CD4-positive, alpha-beta T cell (primary cell): ENCODE data around the gene CNDP2. TPM values are rescaled to one million over a fixed set of nuclear protein-coding genes. Genes with fewer than 3 reads are reported as not detected.

Experiments
- ATAC-seq: fragments of 200-7000 bp; cut with Tn5 transposase; one replicate; pipeline ENCODE4 v1.10.0; 2022; ENCODE audit warnings: mild to moderate bottlenecking; ENCODE audit not compliant: poor library complexity
- CTCF ChIA-PET: fragments of 350-600 bp; sonication (Branson Sonifier 250); formaldehyde crosslinking; loops from one replicate; lab custom pipeline; 2021; ENCODE audit warnings: antibody characterized with exemption, inconsistent platforms; lab: Charles Lee
- POLR2A ChIA-PET: fragments of 350-600 bp; sonication (Branson Sonifier 250); formaldehyde crosslinking; loops from one replicate; lab custom pipeline; 2021; ENCODE audit warnings: antibody characterized with exemption, inconsistent platforms; lab: Charles Lee
- DNase-seq, 14 experiments: peaks; one replicate each; pipeline ENCODE4 v3.0.0-alpha.2; 2013 to 2020; ENCODE audit warnings: mixed read lengths in 2 of 14
- H3K27ac ChIP-seq, 2 donors: one replicate each; pipeline versions ENCODE4 v1.5.1 to v1.7.0; 2013; ENCODE audit warnings: low read length in 2 of 2, low read depth in 1 of 2, mild to moderate bottlenecking in 1 of 2
- H3K27me3 ChIP-seq, 2 experiments: 1 replicate in 1 of 2; 2 replicates in 1 of 2; pipeline versions ENCODE4 v1.6.1 to v1.7.0; 2013; ENCODE audit warnings: low read length in 2 of 2, control low read depth in 1 of 2, mild to moderate bottlenecking in 1 of 2, moderate library complexity in 1 of 2; ENCODE audit not compliant: insufficient read depth in 2 of 2, control insufficient read depth in 1 of 2
- H3K36me3 ChIP-seq: one replicate; pipeline ENCODE4 v1.6.1; 2013; ENCODE audit warnings: low read length, control low read depth; ENCODE audit not compliant: insufficient read depth
- H3K4me1 ChIP-seq: one replicate; pipeline ENCODE4 v1.6.1; 2013; ENCODE audit warnings: low read length, control low read depth; ENCODE audit not compliant: insufficient read depth
- H3K4me3 ChIP-seq: one replicate; pipeline ENCODE4 v1.5.1; 2013; ENCODE audit warnings: mild to moderate bottlenecking, low read length, moderate library complexity
- H3K9me3 ChIP-seq, 2 experiments: 1 replicate in 1 of 2; 2 replicates in 1 of 2; pipeline versions ENCODE4 v1.6.1 to v1.7.0; 2013; ENCODE audit warnings: low read length in 2 of 2, mild to moderate bottlenecking in 2 of 2, control low read depth in 1 of 2, moderate library complexity in 1 of 2; ENCODE audit not compliant: control insufficient read depth in 1 of 2, insufficient read depth in 1 of 2
- H3K27ac Mint-ChIP-seq: one replicate; pipeline ENCODE4 v1.8.0; 2020; ENCODE audit warnings: mixed read lengths
- H3K27me3 Mint-ChIP-seq: one replicate; pipeline ENCODE4 v1.8.0; 2021; ENCODE audit warnings: mixed read lengths
- H3K36me3 Mint-ChIP-seq: one replicate; pipeline ENCODE4 v1.8.0; 2021; ENCODE audit warnings: low read depth, mixed read lengths
- H3K4me1 Mint-ChIP-seq: one replicate; pipeline ENCODE4 v1.8.0; 2021; ENCODE audit warnings: low read depth, mixed read lengths
- H3K4me3 Mint-ChIP-seq: one replicate; pipeline ENCODE4 v1.8.0; 2020; ENCODE audit warnings: mild to moderate bottlenecking, mixed read lengths
- H3K9me3 Mint-ChIP-seq: one replicate; pipeline ENCODE4 v1.8.0; 2020; ENCODE audit warnings: mixed read lengths
- intact Hi-C, 2 experiments: fragments of 100-400 bp; cut with DNase I in 1 of 2; cut with micrococcal nuclease in 1 of 2; formaldehyde crosslinking; loops; one replicate each; pipeline versions ENCODE4 v1.15.1 to v1.9.0; 2023 to 2025; cut with DNase I, micrococcal nuclease
- total RNA-seq, 174 experiments: library from RNA in 2 of 174; stranded (reverse) in 2 of 174; gene quantifications; one replicate each; pipeline ENCODE4 v1.2.3 and lab custom pipeline; 2021 to 2026
- TF ChIP-seq, protein P1 (sequence below): fragments of 200-600 bp; IDR thresholded peaks from one replicate; pipeline ENCODE4 v1.8.0; 2022; ENCODE audit warnings: antibody characterized with exemption, mild to moderate bottlenecking

Gene CNDP2
- total RNA-seq, 2 experiments from 2014 or later, result 75.5 to 75.7 TPM

DNA sequence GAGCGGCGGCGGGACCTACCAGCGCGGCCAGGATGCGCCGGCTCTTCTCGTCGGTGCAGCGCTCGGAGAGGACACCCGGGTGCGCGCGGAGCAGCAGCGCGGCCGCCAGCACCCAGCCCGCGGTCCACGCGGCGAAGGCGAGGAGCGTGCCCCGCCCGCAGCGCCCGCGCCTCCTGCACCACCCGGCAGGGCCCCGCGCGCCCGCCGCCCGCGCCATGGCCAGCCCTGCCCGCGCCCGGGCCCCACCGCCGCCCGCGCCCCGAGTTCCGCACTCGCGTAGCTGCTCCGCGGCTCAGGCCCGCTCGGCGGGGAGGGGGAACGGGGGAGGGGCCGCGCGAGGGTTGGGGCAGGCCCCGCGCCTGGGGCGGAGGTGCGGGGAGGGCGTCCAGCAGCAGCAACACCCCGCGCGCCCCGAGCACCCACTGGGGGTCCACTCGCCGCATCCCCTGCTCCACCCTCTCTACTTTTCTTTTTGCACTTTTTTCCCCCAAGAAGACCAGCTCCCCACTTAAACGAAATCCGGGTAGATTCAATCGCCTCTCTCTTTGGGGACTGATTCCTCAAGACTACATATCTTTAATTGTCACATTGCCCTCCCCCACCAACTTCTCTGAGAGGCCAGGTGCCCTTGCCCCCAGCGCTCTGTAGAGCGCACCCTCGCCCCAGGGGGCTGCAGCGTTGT is 39.0 kb upstream of the CNDP2 start, which contains the start of gene DIPK1C:
TSS of gene DIPK1C (minus strand) at position 266 of the 682 bp plus-strand sequence. CDS start at position 217, 49 bp downstream.
- intact Hi-C loops, result no loop called here

GRCh38 chr18:74457725-74458421 is 38.3 kb upstream of the CNDP2 start:
- peaks cover 23 to 44% of the 10 kb centered on the region in 2 experiments for H3K27me3 ChIP-seq
- TF ChIP-seq, protein P1, sequence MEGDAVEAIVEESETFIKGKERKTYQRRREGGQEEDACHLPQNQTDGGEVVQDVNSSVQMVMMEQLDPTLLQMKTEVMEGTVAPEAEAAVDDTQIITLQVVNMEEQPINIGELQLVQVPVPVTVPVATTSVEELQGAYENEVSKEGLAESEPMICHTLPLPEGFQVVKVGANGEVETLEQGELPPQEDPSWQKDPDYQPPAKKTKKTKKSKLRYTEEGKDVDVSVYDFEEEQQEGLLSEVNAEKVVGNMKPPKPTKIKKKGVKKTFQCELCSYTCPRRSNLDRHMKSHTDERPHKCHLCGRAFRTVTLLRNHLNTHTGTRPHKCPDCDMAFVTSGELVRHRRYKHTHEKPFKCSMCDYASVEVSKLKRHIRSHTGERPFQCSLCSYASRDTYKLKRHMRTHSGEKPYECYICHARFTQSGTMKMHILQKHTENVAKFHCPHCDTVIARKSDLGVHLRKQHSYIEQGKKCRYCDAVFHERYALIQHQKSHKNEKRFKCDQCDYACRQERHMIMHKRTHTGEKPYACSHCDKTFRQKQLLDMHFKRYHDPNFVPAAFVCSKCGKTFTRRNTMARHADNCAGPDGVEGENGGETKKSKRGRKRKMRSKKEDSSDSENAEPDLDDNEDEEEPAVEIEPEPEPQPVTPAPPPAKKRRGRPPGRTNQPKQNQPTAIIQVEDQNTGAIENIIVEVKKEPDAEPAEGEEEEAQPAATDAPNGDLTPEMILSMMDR, result no peak
- peaks cover 9% of the 10 kb centered on the region for H3K4me1 ChIP-seq
- intact Hi-C loops, result no loop called here
- ATAC-seq (no peak), DNase-seq (no peak)
- Mint-ChIP-seq H3K27ac (no peak overlapping the region), H3K4me3 (peak overlapping the region; percentile 43), H3K4me1 (peaks cover 21% of the 10 kb centered on the region), H3K36me3 (no peaks in the 10 kb centered on the region), H3K27me3 (peaks cover 63% of the 10 kb centered on the region), H3K9me3 (no peaks in the 10 kb centered on the region)
- no peak overlapping the region for H3K4me3 ChIP-seq
- H3K27ac ChIP-seq, result no peak overlapping the region
- ChIA-PET CTCF (no interaction called here), POLR2A (no interaction called here)
- peaks cover 0 to 8% of the 10 kb centered on the region in 2 experiments for H3K9me3 ChIP-seq
- H3K36me3 ChIP-seq, result no peaks in the 10 kb centered on the region

More for the DNA sequence above, 39.0 kb upstream of the CNDP2 start, which contains the start of gene DIPK1C:
- TF ChIP-seq, protein P1, result no peak
- Histone ChIP-seq H3K27ac (no peak within 1 kb of the TSS), H3K9me3 (peaks cover 0 to 8% of the 10 kb centered on the region in 2 experiments), H3K4me3 (no peak within 1 kb of the TSS), H3K4me1 (peaks cover 9% of the 10 kb centered on the region), H3K27me3 (peaks cover 23 to 44% of the 10 kb centered on the region in 2 experiments), H3K36me3 (no peaks in the 10 kb centered on the region)
- peak in 1 of 14 experiments; percentile 16 for DNase-seq
- Mint-ChIP-seq H3K4me3 (peak within 1 kb of the TSS; percentile 80), H3K27me3 (peaks cover 66% of the 10 kb centered on the region), H3K4me1 (peaks cover 21% of the 10 kb centered on the region), H3K27ac (no peak within 1 kb of the TSS), H3K36me3 (no peaks in the 10 kb centered on the region), H3K9me3 (no peaks in the 10 kb centered on the region)
- CTCF ChIA-PET, result no interaction called here
- POLR2A ChIA-PET, result no interaction called here
- ATAC-seq, result peak; percentile 14

- DNase-seq (no peak), ATAC-seq (no peak)
- Histone ChIP-seq H3K4me3 (no peak overlapping the region), H3K9me3 (peaks cover 0 to 4% of the 10 kb centered on the region in 2 experiments), H3K27me3 (peaks cover 19 to 28% of the 10 kb centered on the region in 2 experiments), H3K36me3 (no peaks in the 10 kb centered on the region), H3K4me1 (peaks cover 9% of the 10 kb centered on the region), H3K27ac (no peak overlapping the region)
- Mint-ChIP-seq H3K27me3 (peaks cover 43% of the 10 kb centered on the region), H3K27ac (no peak overlapping the region), H3K4me3 (no peak overlapping the region), H3K36me3 (no peaks in the 10 kb centered on the region), H3K4me1 (peaks cover 21% of the 10 kb centered on the region), H3K9me3 (no peaks in the 10 kb centered on the region)
- intact Hi-C loops, result loop anchor here in 1 of 2 experiments (1.0 kb wide), 1 partner anchor 35 kb away; no protein-coding TSS in a partner anchor
- ChIA-PET POLR2A (no interaction called here), CTCF (interaction anchor here (1.6 kb wide), 1 partner anchor 106 kb away, joined by 4 read pairs; no protein-coding TSS in a partner anchor)
- TF ChIP-seq, protein P1, result no peak
These were observed 36.3 kb upstream of the CNDP2 start for GRCh38 chr18:74459889-74460288.
